Measurements from ENCODE around the gene MMP15.
"Not testable (repeated sequence)": the region's sequence is repeated elsewhere in the genome, so short reads cannot be mapped to it uniquely, and the experiment has no call there.

The MMP15 gene

DNA sequence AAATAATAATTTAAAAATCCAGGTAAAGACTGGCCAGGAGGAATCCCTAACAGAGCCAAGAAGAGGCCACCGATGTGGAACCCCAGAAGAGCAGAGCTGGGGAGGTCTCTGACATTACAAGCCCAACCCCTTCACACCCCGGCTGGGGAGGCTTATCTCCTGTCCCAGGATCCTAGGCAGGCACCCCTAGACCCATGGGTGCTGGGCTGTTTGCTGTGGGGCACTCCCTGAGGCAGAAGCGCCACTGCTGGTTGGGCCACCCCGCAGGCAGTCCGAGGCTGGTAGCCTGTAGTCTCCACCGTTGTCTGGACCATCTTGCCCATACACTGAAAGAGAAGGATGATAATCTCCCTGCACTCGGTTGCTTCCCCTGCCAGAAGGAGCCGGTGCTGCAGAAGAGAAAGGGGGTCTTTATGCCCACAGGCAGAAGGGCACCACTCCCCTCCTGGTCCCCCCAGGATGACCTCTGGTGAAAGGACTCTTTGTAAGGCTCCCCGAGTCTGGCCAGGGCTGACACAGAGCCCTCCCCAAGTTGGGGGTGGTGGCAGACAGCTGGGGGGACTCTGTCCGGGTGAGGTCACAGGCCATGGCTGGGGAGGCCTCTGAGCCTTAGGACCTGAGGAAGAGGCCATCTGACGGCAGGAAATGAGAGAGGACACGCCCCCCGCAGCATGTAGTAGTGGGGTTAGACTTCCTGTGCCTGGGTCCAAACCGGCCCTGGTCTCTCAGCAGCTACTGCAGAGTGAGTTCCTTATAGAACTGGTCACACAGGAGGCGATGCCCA, 69.4 kb downstream of the MMP15 start:
- ChIA-PET POLR2A (interaction anchor here (1.2 kb wide), 1 partner anchor 34 kb away, joined by 3 read pairs; the partner anchor contains the start of gene CFAP20), CTCF (interaction anchor here (0.6 kb wide), 1 partner anchor 51 kb away, joined by 4 read pairs; no protein-coding TSS in a partner anchor)
- TF ChIP-seq L3MBTL2 (conservative IDR thresholded peaks at IDR 0.05) = no peak
- DNase-seq (ENCODE audit: extremely low spot score) = no peak

DNA sequence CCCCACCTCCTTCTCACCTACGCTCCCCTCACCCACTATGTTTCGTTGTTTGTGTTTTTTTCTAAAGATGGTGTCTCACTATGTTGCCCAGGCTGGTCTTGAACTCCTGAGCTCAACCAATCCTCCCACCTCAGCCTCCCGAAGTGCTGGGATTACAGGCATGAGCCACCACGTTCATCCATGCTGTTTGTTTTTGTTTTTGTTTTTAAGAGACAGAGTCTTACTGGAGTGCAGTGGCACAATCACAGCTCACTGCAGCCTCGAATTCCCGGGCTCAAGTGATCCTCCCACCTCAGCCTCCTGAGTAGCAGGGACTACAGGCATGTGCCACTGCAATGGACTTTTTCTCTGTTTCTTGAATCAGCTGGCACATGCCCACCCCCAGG, 70.0 kb downstream of the MMP15 start:
- ChIA-PET CTCF (interaction anchor here (0.6 kb wide), 1 partner anchor 52 kb away, joined by 4 read pairs; no protein-coding TSS in a partner anchor), POLR2A (interaction anchor here (1.2 kb wide), 1 partner anchor 34 kb away, joined by 3 read pairs; the partner anchor contains the start of gene CFAP20)
- DNase-seq (ENCODE audit: extremely low spot score) = not testable (repeated sequence)

DNA sequence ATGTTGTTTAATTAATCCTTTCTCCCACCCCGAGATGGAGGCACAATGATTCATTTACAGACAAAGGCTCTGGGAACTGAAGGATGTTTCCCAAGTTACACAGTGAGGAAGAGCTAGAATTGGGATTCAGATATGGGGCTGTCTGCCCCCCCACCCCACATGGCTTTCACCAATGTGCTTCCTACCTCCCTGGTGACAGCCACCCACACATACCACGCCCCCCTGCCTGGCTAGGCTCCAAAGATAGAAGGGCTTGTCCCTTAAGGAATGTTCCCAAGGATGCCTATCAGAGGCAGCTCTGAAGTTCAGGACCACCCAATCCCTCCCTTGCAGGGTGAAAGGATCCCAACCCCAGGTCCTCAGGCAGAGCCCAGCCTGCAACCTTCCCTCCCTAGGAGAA, 70.7 kb downstream of the MMP15 start:
- ChIA-PET POLR2A (interaction anchor here (1.2 kb wide), 1 partner anchor 33 kb away, joined by 3 read pairs; the partner anchor contains the start of gene CFAP20), CTCF (interaction anchor here (1.4 to 1.7 kb wide), 2 partner anchors 14 to 64 kb away, joined by 5 to 7 read pairs; no protein-coding TSS in a partner anchor)
- no peak for DNase-seq (ENCODE audit: extremely low spot score)
- TF ChIP-seq SUZ12 (IDR thresholded peaks at IDR 0.05) = no peak
- no peak for TF ChIP-seq NFRKB (IDR thresholded peaks at IDR 0.05)
- TF ChIP-seq FOXA1 (IDR thresholded peaks at IDR 0.05) = no peak
- TF ChIP-seq, protein P1, sequence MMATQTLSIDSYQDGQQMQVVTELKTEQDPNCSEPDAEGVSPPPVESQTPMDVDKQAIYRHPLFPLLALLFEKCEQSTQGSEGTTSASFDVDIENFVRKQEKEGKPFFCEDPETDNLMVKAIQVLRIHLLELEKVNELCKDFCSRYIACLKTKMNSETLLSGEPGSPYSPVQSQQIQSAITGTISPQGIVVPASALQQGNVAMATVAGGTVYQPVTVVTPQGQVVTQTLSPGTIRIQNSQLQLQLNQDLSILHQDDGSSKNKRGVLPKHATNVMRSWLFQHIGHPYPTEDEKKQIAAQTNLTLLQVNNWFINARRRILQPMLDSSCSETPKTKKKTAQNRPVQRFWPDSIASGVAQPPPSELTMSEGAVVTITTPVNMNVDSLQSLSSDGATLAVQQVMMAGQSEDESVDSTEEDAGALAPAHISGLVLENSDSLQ (IDR thresholded peaks at IDR 0.05) = no peak
- TF ChIP-seq LEF1 (IDR thresholded peaks at IDR 0.05; ENCODE audit: borderline replicate concordance) = no peak
- TF ChIP-seq HDGF (IDR thresholded peaks at IDR 0.05; ENCODE audit: borderline replicate concordance) = no peak
